Measurements from ENCODE around the gene ANGPTL1.
A peak's percentile ranks its signal among the peaks of the same experiment; 100 is the strongest.

ANGPTL1 gene, protein sequence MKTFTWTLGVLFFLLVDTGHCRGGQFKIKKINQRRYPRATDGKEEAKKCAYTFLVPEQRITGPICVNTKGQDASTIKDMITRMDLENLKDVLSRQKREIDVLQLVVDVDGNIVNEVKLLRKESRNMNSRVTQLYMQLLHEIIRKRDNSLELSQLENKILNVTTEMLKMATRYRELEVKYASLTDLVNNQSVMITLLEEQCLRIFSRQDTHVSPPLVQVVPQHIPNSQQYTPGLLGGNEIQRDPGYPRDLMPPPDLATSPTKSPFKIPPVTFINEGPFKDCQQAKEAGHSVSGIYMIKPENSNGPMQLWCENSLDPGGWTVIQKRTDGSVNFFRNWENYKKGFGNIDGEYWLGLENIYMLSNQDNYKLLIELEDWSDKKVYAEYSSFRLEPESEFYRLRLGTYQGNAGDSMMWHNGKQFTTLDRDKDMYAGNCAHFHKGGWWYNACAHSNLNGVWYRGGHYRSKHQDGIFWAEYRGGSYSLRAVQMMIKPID

DNA sequence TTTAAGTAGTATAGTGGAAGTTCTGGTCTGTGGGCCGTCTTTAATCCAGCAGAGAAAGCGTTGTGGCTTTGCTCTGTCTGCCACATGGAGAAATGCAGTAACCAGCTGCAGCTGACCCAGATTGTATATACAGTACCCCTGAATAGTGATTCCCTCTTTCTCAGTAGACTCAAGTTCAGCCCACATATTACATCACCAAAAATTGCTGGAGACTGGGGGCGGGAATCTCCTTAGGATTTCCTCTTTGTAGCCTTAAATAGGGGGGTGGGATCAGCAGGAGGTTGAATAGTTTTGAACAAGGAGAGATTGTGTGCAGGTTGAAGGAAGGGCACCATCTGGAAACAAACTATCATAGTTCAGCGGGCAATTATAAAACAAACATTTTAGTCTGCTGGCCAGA, at the start of gene ANGPTL1:
Gene ANGPTL1 (minus strand): TSS at position 134 of the 400 bp plus-strand sequence. CDS start 5,301 bp downstream, outside the sequence.
- TF ChIP-seq, protein P1, sequence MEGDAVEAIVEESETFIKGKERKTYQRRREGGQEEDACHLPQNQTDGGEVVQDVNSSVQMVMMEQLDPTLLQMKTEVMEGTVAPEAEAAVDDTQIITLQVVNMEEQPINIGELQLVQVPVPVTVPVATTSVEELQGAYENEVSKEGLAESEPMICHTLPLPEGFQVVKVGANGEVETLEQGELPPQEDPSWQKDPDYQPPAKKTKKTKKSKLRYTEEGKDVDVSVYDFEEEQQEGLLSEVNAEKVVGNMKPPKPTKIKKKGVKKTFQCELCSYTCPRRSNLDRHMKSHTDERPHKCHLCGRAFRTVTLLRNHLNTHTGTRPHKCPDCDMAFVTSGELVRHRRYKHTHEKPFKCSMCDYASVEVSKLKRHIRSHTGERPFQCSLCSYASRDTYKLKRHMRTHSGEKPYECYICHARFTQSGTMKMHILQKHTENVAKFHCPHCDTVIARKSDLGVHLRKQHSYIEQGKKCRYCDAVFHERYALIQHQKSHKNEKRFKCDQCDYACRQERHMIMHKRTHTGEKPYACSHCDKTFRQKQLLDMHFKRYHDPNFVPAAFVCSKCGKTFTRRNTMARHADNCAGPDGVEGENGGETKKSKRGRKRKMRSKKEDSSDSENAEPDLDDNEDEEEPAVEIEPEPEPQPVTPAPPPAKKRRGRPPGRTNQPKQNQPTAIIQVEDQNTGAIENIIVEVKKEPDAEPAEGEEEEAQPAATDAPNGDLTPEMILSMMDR (IDR thresholded peaks at IDR 0.05), result no peak
- H3K27me3 Mint-ChIP-seq (ENCODE audit: low read depth, poor library complexity), result no peaks in the 10 kb centered on the region
- peak within 1 kb of the TSS; percentile 70 for H3K27ac Mint-ChIP-seq
- no peaks in the 10 kb centered on the region for H3K36me3 Mint-ChIP-seq (ENCODE audit: low read depth)
- peaks cover 12% of the 10 kb centered on the region for H3K4me1 Mint-ChIP-seq
- H3K4me3 Mint-ChIP-seq, result peak within 1 kb of the TSS; percentile 8
- no peak for DNase-seq
- no peaks in the 10 kb centered on the region for H3K9me3 Mint-ChIP-seq

DNA sequence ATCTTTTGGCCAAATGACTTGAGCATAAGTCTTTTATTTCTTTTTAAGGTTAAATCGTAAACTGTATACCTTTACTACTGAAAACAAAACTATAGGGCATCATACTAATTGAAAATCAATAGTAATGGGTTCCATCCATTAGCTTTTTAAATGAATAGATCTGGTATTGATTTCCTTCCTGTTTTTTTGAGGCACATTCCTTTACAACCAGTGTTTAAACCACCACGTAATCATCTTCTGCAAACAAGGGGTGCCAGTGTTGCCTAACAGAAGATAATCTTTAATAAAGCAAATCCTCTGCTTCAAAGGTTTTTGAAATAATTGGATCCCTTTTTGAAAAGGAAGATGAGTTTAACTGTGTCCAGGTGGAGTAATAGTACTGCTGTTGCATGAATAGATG, 48.7 kb upstream of the ANGPTL1 start:
- no peak for DNase-seq
- Mint-ChIP-seq H3K36me3 (ENCODE audit: low read depth) (peaks cover 47% of the 10 kb centered on the region), H3K4me1 (peaks cover 6% of the 10 kb centered on the region), H3K4me3 (no peak overlapping the region), H3K9me3 (peaks cover 14% of the 10 kb centered on the region), H3K27ac (no peak overlapping the region), H3K27me3 (ENCODE audit: low read depth, poor library complexity) (peaks cover 1% of the 10 kb centered on the region)
- TF ChIP-seq, protein P1 (IDR thresholded peaks at IDR 0.05), result no peak

DNA sequence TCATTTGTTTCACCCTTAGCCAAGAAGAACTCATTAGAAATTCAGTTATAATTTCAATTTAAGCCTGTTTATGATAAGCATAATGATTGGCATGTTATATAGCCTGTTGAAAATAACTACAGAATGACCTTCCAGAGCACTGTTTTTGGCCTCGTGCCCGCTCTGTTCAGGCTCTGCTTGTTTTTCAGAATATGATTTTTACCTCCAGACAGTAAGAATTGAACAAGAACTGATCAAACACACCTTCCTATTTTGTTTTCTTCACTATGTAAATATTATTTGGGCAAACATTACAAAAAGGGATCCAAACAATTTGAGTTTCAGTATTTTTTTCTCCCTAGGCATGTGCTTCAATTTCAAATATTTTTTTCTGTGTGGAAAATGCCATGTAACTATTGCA, 48.1 kb upstream of the ANGPTL1 start:
- H3K4me1 Mint-ChIP-seq, result peaks cover 6% of the 10 kb centered on the region
- DNase-seq, result no peak
- H3K36me3 Mint-ChIP-seq (ENCODE audit: low read depth), result peaks cover 46% of the 10 kb centered on the region
- no peak overlapping the region for H3K4me3 Mint-ChIP-seq
- peaks cover 4% of the 10 kb centered on the region for H3K27me3 Mint-ChIP-seq (ENCODE audit: low read depth, poor library complexity)
- peak overlapping the region; percentile 19 for H3K27ac Mint-ChIP-seq
- peaks cover 8% of the 10 kb centered on the region for H3K9me3 Mint-ChIP-seq
- TF ChIP-seq, protein P1 (IDR thresholded peaks at IDR 0.05), result no peak

DNA sequence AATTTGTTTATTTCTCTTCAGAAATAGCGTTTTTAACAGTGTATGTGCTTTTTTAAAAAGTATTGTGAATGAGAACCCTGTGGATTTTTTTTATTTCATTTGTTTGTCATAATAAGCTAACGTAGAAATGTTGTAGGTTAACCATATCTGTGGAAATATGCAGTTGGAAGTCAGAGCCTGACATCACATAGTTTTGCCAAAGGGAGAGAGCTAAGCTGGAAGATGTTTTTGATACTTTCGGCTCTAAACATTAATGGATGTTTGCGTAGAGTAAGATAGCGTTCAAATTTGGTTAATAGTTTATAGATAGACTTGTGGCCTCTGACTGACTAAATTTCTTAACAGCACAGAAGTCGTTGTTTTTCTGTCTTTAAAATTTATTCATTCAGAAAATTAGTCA, 47.4 kb upstream of the ANGPTL1 start:
- Mint-ChIP-seq H3K36me3 (ENCODE audit: low read depth) (peaks cover 43% of the 10 kb centered on the region), H3K27ac (no peak overlapping the region), H3K4me1 (peaks cover 6% of the 10 kb centered on the region), H3K9me3 (peaks cover 2% of the 10 kb centered on the region), H3K27me3 (ENCODE audit: low read depth, poor library complexity) (peaks cover 4% of the 10 kb centered on the region), H3K4me3 (no peak overlapping the region)
- DNase-seq, result no peak
- TF ChIP-seq, protein P1 (IDR thresholded peaks at IDR 0.05), result no peak

DNA sequence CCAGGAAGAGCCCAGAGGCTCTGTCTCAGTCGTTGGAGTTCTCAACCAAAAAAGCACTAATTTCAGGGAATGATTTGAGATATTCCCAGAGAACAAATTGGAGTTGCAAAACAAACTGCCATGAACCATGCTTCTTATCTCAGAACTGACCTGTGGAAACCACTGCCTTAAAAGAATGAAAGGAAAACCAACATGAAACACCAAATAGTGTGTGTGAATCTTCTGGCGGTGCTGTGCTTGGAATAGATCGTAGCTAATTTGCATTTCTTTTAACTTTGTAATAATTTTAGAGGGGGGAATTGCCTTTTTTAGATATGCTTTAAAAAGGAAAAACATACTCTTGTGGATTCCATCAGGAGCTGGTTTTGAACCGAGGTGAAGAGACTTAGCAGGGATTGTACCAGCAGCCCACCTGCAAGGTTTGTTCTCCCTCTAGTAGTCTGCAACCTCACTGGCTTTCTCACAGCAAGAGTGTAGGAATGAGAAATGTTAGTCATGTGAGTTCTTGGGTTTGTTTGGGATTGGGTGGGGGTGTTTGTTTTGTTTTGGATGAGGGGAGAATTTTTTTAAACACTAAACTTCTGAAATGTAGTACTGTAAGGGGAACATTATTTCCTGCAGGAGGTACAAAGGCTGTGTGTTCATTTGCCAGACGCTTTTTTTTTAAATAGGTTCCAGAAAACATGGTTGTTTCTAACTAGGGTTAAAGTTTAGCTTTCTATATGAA, 45.7 kb upstream of the ANGPTL1 start:
- H3K27me3 Mint-ChIP-seq (ENCODE audit: low read depth, poor library complexity), result peaks cover 4% of the 10 kb centered on the region
- TF ChIP-seq, protein P1 (IDR thresholded peaks at IDR 0.05), result no peak
- H3K27ac Mint-ChIP-seq, result peak overlapping the region; percentile 72
- DNase-seq, result no peak
- H3K4me1 Mint-ChIP-seq, result peaks cover 6% of the 10 kb centered on the region
- peaks cover 48% of the 10 kb centered on the region for H3K36me3 Mint-ChIP-seq (ENCODE audit: low read depth)
- H3K9me3 Mint-ChIP-seq, result no peaks in the 10 kb centered on the region
- H3K4me3 Mint-ChIP-seq, result no peak overlapping the region
